Renal pelvis (tissue), 12 donors: ENCODE results near the gene RNASEH2A. TPM values are rescaled to one million over a fixed set of nuclear protein-coding genes. Genes with fewer than 3 reads are reported as not detected.

Source experiments
- DNase-seq: peaks from one replicate; pipeline ENCODE4 v3.0.0-alpha.2; 2013
- long read RNA-seq, 16 experiments: transcript quantifications; one replicate each; lab custom pipeline, GENCODE V29; 2026
- polyA plus RNA-seq, 3 donors: library from polyadenylated mRNA; unstranded; fragments of 120-200 nt; gene quantifications; one replicate each; pipeline ENCODE4 v1.2.1, GENCODE V29; 2013; ENCODE audit not compliant: insufficient read length in 3 of 3

The RNASEH2A gene
- polyA plus RNA-seq: 10 to 100 TPM; 28.8 to 48.4 (median 46.0) TPM
- long read RNA-seq, donor 1, transcript RNASEH2A-201 (8 exons, 2,753 nt): major isoform, 22 of 22 reads
- long read RNA-seq, donor 1, partial matches to known transcripts: 0 of 22 reads
- long read RNA-seq, donor 1, other reads (novel, unspliced or antisense): 0 of 22 reads
- long read RNA-seq, donor 2, transcript RNASEH2A-201 (8 exons, 2,753 nt): major isoform, 23 of 27 reads
- long read RNA-seq, donor 2, partial matches to known transcripts: 0 of 27 reads
- long read RNA-seq, donor 2, other reads (novel, unspliced or antisense): 0 of 27 reads
- long read RNA-seq, donor 3, transcript RNASEH2A-201 (8 exons, 2,753 nt): major isoform, 10 of 11 reads
- long read RNA-seq, donor 3, partial matches to known transcripts: 0 of 11 reads
- long read RNA-seq, donor 3, other reads (novel, unspliced or antisense): 0 of 11 reads
- long read RNA-seq, donor 4, transcript RNASEH2A-201 (8 exons, 2,753 nt): major isoform, 42 of 44 reads
- long read RNA-seq, donor 4, partial matches to known transcripts: 0 of 44 reads
- long read RNA-seq, donor 4, other reads (novel, unspliced or antisense): 0 of 44 reads
- long read RNA-seq, donor 5, transcript RNASEH2A-201 (8 exons, 2,753 nt): major isoform, 10 of 10 reads
- long read RNA-seq, donor 5, partial matches to known transcripts: 0 of 10 reads
- long read RNA-seq, donor 5, other reads (novel, unspliced or antisense): 0 of 10 reads
- long read RNA-seq, donor 6, transcript RNASEH2A-205 (7 exons, 916 nt): minor isoform, 6 of 19 reads
- long read RNA-seq, donor 6, transcript RNASEH2A-201 (8 exons, 2,753 nt): major isoform, 13 of 19 reads
- long read RNA-seq, donor 6, partial matches to known transcripts: 0 of 19 reads
- long read RNA-seq, donor 6, other reads (novel, unspliced or antisense): 0 of 19 reads
- long read RNA-seq, donor 7, transcript RNASEH2A-201 (8 exons, 2,753 nt): major isoform, 27 of 28 reads
- long read RNA-seq, donor 7, partial matches to known transcripts: 0 of 28 reads
- long read RNA-seq, donor 7, other reads (novel, unspliced or antisense): 0 of 28 reads
- long read RNA-seq, donor 8, transcript RNASEH2A-201 (8 exons, 2,753 nt): major isoform, 9 of 10 reads
- long read RNA-seq, donor 8, partial matches to known transcripts: 0 of 10 reads
- long read RNA-seq, donor 8, other reads (novel, unspliced or antisense): 0 of 10 reads
- long read RNA-seq, donor 9, transcript RNASEH2A-201 (8 exons, 2,753 nt): major isoform, 28 of 30 reads
- long read RNA-seq, donor 9, partial matches to known transcripts: 0 of 30 reads
- long read RNA-seq, donor 9, other reads (novel, unspliced or antisense): 0 of 30 reads
- long read RNA-seq, donor 10, transcript RNASEH2A-201 (8 exons, 2,753 nt): major isoform, 11 of 18 reads
- long read RNA-seq, donor 10, partial matches to known transcripts: 6 of 18 reads
- long read RNA-seq, donor 10, other reads (novel, unspliced or antisense): 0 of 18 reads
- long read RNA-seq, donor 11, transcript RNASEH2A-201 (8 exons, 2,753 nt): major isoform, 14 of 16 reads
- long read RNA-seq, donor 11, partial matches to known transcripts: 0 of 16 reads
- long read RNA-seq, donor 11, other reads (novel, unspliced or antisense): 0 of 16 reads
- long read RNA-seq, donor 12, transcript RNASEH2A-205 (7 exons, 916 nt): minor isoform, 5 of 36 reads
- long read RNA-seq, donor 12, transcript RNASEH2A-201 (8 exons, 2,753 nt): major isoform, 23 of 36 reads
- long read RNA-seq, donor 12, partial matches to known transcripts: 0 of 36 reads
- long read RNA-seq, donor 12, other reads (novel, unspliced or antisense): 7 of 36 reads
- long read RNA-seq, donor 13, transcript RNASEH2A-201 (8 exons, 2,753 nt): major isoform, 11 of 13 reads
- long read RNA-seq, donor 13, partial matches to known transcripts: 0 of 13 reads
- long read RNA-seq, donor 13, other reads (novel, unspliced or antisense): 0 of 13 reads
- long read RNA-seq, donor 14: 0 reads
- long read RNA-seq, donor 15: 0 reads
- long read RNA-seq, donor 16, transcript RNASEH2A-201 (8 exons, 2,753 nt): major isoform, 23 of 34 reads
- long read RNA-seq, donor 16, partial matches to known transcripts: 11 of 34 reads
- long read RNA-seq, donor 16, other reads (novel, unspliced or antisense): 0 of 34 reads

- peak; percentile 92 for DNase-seq
These were observed at the start of gene RNASEH2A for GRCh38 chr19:12806242-12807081. Gene RNASEH2A, plus strand, starts transcription at chr19:12806584. Its CDS starts 90 bp downstream, at chr19:12806674.

GRCh38 chr19:12757544-12758274 lies 48.7 kb upstream of the RNASEH2A start:
- no peak for DNase-seq

GRCh38 chr19:12759686-12760085 lies 46.7 kb upstream of the RNASEH2A start:
- no peak for DNase-seq

- no peak for DNase-seq
These were observed 43.3 kb upstream of the RNASEH2A start for GRCh38 chr19:12763100-12763499.

GRCh38 chr19:12764698-12765097 lies 41.7 kb upstream of the RNASEH2A start:
- no peak for DNase-seq

GRCh38 chr19:12766051-12766521 lies 40.3 kb upstream of the RNASEH2A start:
- DNase-seq: peak; percentile 80

GRCh38 chr19:12767150-12767549 lies 39.2 kb upstream of the RNASEH2A start:
- DNase-seq: no peak

- DNase-seq: no peak
These were observed 38.7 kb upstream of the RNASEH2A start for GRCh38 chr19:12767666-12768065.

GRCh38 chr19:12769689-12770088 lies 36.7 kb upstream of the RNASEH2A start:
- no peak for DNase-seq

GRCh38 chr19:12770922-12771321 lies 35.5 kb upstream of the RNASEH2A start:
- DNase-seq: no peak

- no peak for DNase-seq
These were observed 34.1 kb upstream of the RNASEH2A start for GRCh38 chr19:12772323-12772722.

GRCh38 chr19:12773571-12773970 lies 32.8 kb upstream of the RNASEH2A start:
- no peak for DNase-seq

- peak; percentile 76 for DNase-seq
These were observed 31.5 kb upstream of the RNASEH2A start, which contains the start of gene HOOK2 for GRCh38 chr19:12774588-12775555. Gene HOOK2, minus strand, starts transcription at chr19:12775552. Its CDS starts 103 bp downstream, at chr19:12775449.

GRCh38 chr19:12777217-12778016 lies 29.0 kb upstream of the RNASEH2A start:
- no peak for DNase-seq

- DNase-seq: no peak
These were observed 28.1 kb upstream of the RNASEH2A start for GRCh38 chr19:12778017-12778904.
